HG03060 (cell line): ENCODE data around the gene TMEM181.
"Not testable (repeated sequence)": the region's sequence is repeated elsewhere in the genome, so short reads cannot be mapped to it uniquely, and the experiment has no call there.

ENCODE experiments used
- ATAC-seq: cut with Tn5 transposase; IDR thresholded peaks from one replicate; pipeline ENCODE4 v1.9.1; 2021; ENCODE audit warnings: low read depth, moderate number of reproducible peaks; ENCODE audit not compliant: unreplicated experiment

The TMEM181 gene

GRCh38 chr6:158618289-158618688 lies 58.4 kb downstream of the TMEM181 start:
- ATAC-seq: not testable (repeated sequence)

GRCh38 chr6:158619922-158620801 lies 60.3 kb downstream of the TMEM181 start:
- no peak for ATAC-seq

- no peak for ATAC-seq
These were observed 61.2 kb downstream of the TMEM181 start for GRCh38 chr6:158620963-158621693.

- no peak for ATAC-seq
These were observed 62.0 kb downstream of the TMEM181 start for GRCh38 chr6:158621694-158622544.

GRCh38 chr6:158622545-158623190 lies 62.8 kb downstream of the TMEM181 start:
- no peak for ATAC-seq

- ATAC-seq: no peak
These were observed 65.1 kb downstream of the TMEM181 start for GRCh38 chr6:158624684-158625682.

GRCh38 chr6:158625881-158626305 lies 66.0 kb downstream of the TMEM181 start:
- ATAC-seq: no peak

- ATAC-seq: no peak
These were observed 66.7 kb downstream of the TMEM181 start for GRCh38 chr6:158626360-158627167.

- no peak for ATAC-seq
These were observed 67.5 kb downstream of the TMEM181 start for GRCh38 chr6:158627168-158627939.

GRCh38 chr6:158627940-158628211 lies 68.0 kb downstream of the TMEM181 start:
- ATAC-seq: no peak

- no peak for ATAC-seq
These were observed 68.7 kb downstream of the TMEM181 start for GRCh38 chr6:158628542-158628941.

GRCh38 chr6:158629367-158630221 lies 69.7 kb downstream of the TMEM181 start:
- no peak for ATAC-seq

GRCh38 chr6:158630938-158631616 lies 71.2 kb downstream of the TMEM181 start:
- no peak for ATAC-seq

GRCh38 chr6:158631678-158632537 lies 72.0 kb downstream of the TMEM181 start:
- ATAC-seq: no peak

GRCh38 chr6:158632538-158633119 lies 72.7 kb downstream of the TMEM181 start:
- not testable (repeated sequence) for ATAC-seq
